ENCODE measurements around the gene ANK3.

ANK3 gene

GRCh38 chr10:60303778-60304177 is 85.9 kb downstream of the ANK3 start:
- Histone ChIP-seq H3K4me1 (ENCODE audit: control insufficient read depth, insufficient read depth, low read depth, low read length) (peaks cover 7% of the 10 kb centered on the region), H3K36me3 (ENCODE audit: control insufficient read depth in 1 of 2, insufficient read depth in 2 of 2, low read depth in 1 of 2, low read length in 2 of 2) (no peaks in the 10 kb centered on the region), H2BK5ac (ENCODE audit: low read depth, low read length, poor library complexity, severe bottlenecking) (no peak overlapping the region), H3K79me1 (replicated peaks; ENCODE audit: low read length, poor library complexity, severe bottlenecking) (peaks cover 8% of the 10 kb centered on the region), H3K4me2 (ENCODE audit: low read length, poor library complexity, severe bottlenecking) (no peak overlapping the region), H3K9me3 (ENCODE audit: control insufficient read depth, low read length) (no peaks in the 10 kb centered on the region), H3K14ac (ENCODE audit: low read length in 2 of 2) (no peak overlapping the region), H2BK12ac (ENCODE audit: low read length in 2 of 2) (no peak overlapping the region), H3K4ac (ENCODE audit: low read depth in 1 of 2, low read length in 2 of 2) (no peak overlapping the region), H3K18ac (ENCODE audit: low read depth in 1 of 2, low read length in 2 of 2) (no peak overlapping the region), H3K9ac (ENCODE audit: low read length) (no peak overlapping the region), H4K8ac (ENCODE audit: low read length) (no peak overlapping the region), H3K27ac (ENCODE audit: low read length, poor library complexity, severe bottlenecking) (no peak overlapping the region), H2BK15ac (ENCODE audit: low read depth, poor library complexity, severe bottlenecking) (no peak overlapping the region), H2BK120ac (ENCODE audit: low read depth, low read length) (no peak overlapping the region), H2AK5ac (ENCODE audit: low read length, severe bottlenecking) (no peak overlapping the region), H3K23ac (ENCODE audit: low read length in 2 of 2) (no peak overlapping the region), H3K27me3 (ENCODE audit: control insufficient read depth in 1 of 2, insufficient read depth in 1 of 2, low read length in 2 of 2) (no peaks in the 10 kb centered on the region), H4K91ac (ENCODE audit: low read length) (no peak overlapping the region), H2AFZ (ENCODE audit: low read depth, low read length) (no peak overlapping the region), H3K4me3 (ENCODE audit: insufficient read depth in 1 of 2, low read depth in 1 of 2, low read length in 2 of 2) (no peak overlapping the region)
- 100% methylated on average over 1 of the region's 1 CpG for WGBS
- DNase-seq = no peak

- Histone ChIP-seq H3K27me3 (ENCODE audit: control insufficient read depth in 1 of 2, insufficient read depth in 1 of 2, low read length in 2 of 2) (no peaks in the 10 kb centered on the region), H2AFZ (ENCODE audit: low read depth, low read length) (no peak overlapping the region), H3K4me2 (ENCODE audit: low read length, poor library complexity, severe bottlenecking) (no peak overlapping the region), H3K18ac (ENCODE audit: low read depth in 1 of 2, low read length in 2 of 2) (peak overlapping the region in 1 of 2 experiments; percentile 2), H3K23ac (ENCODE audit: low read length in 2 of 2) (no peak overlapping the region), H2BK15ac (ENCODE audit: low read depth, poor library complexity, severe bottlenecking) (no peak overlapping the region), H3K4me3 (ENCODE audit: insufficient read depth in 1 of 2, low read depth in 1 of 2, low read length in 2 of 2) (peak overlapping the region in 1 of 2 experiments; percentile 25), H2BK120ac (ENCODE audit: low read depth, low read length) (peak overlapping the region; percentile 1), H3K4ac (ENCODE audit: low read depth in 1 of 2, low read length in 2 of 2) (peak overlapping the region in 1 of 2 experiments; percentile 37), H2BK5ac (ENCODE audit: low read depth, low read length, poor library complexity, severe bottlenecking) (no peak overlapping the region), H4K91ac (ENCODE audit: low read length) (no peak overlapping the region), H3K4me1 (ENCODE audit: control insufficient read depth, insufficient read depth, low read depth, low read length) (peaks cover 5% of the 10 kb centered on the region), H3K9me3 (ENCODE audit: control insufficient read depth, low read length) (no peaks in the 10 kb centered on the region), H3K14ac (ENCODE audit: low read length in 2 of 2) (no peak overlapping the region), H2BK12ac (ENCODE audit: low read length in 2 of 2) (peak overlapping the region in 1 of 2 experiments; percentile 31), H3K36me3 (ENCODE audit: control insufficient read depth in 1 of 2, insufficient read depth in 2 of 2, low read depth in 1 of 2, low read length in 2 of 2) (no peaks in the 10 kb centered on the region), H3K79me1 (replicated peaks; ENCODE audit: low read length, poor library complexity, severe bottlenecking) (peaks cover 5% of the 10 kb centered on the region), H3K9ac (ENCODE audit: low read length) (no peak overlapping the region), H3K27ac (ENCODE audit: low read length, poor library complexity, severe bottlenecking) (peak overlapping the region; percentile 5), H4K8ac (ENCODE audit: low read length) (no peak overlapping the region), H2AK5ac (ENCODE audit: low read length, severe bottlenecking) (no peak overlapping the region)
- whole genome bisulfite sequencing = 47% methylated on average over 10 of the region's 11 CpGs
- peak; percentile 95 for DNase-seq
Observed at GRCh38 chr10:60299961-60300883, 89.5 kb downstream of the ANK3 start.

GRCh38 chr10:60299390-60299778 is 90.3 kb downstream of the ANK3 start:
- Histone ChIP-seq H3K18ac (ENCODE audit: low read depth in 1 of 2, low read length in 2 of 2) (no peak overlapping the region), H3K79me1 (replicated peaks; ENCODE audit: low read length, poor library complexity, severe bottlenecking) (peaks cover 3% of the 10 kb centered on the region), H2AK5ac (ENCODE audit: low read length, severe bottlenecking) (no peak overlapping the region), H2BK12ac (ENCODE audit: low read length in 2 of 2) (no peak overlapping the region), H4K91ac (ENCODE audit: low read length) (no peak overlapping the region), H3K27ac (ENCODE audit: low read length, poor library complexity, severe bottlenecking) (no peak overlapping the region), H3K9me3 (ENCODE audit: control insufficient read depth, low read length) (no peaks in the 10 kb centered on the region), H3K23ac (ENCODE audit: low read length in 2 of 2) (no peak overlapping the region), H3K27me3 (ENCODE audit: control insufficient read depth in 1 of 2, insufficient read depth in 1 of 2, low read length in 2 of 2) (no peaks in the 10 kb centered on the region), H2BK120ac (ENCODE audit: low read depth, low read length) (no peak overlapping the region), H3K4ac (ENCODE audit: low read depth in 1 of 2, low read length in 2 of 2) (no peak overlapping the region), H3K4me2 (ENCODE audit: low read length, poor library complexity, severe bottlenecking) (no peak overlapping the region), H2AFZ (ENCODE audit: low read depth, low read length) (no peak overlapping the region), H3K14ac (ENCODE audit: low read length in 2 of 2) (no peak overlapping the region), H3K4me1 (ENCODE audit: control insufficient read depth, insufficient read depth, low read depth, low read length) (no peaks in the 10 kb centered on the region), H2BK5ac (ENCODE audit: low read depth, low read length, poor library complexity, severe bottlenecking) (no peak overlapping the region), H3K4me3 (ENCODE audit: insufficient read depth in 1 of 2, low read depth in 1 of 2, low read length in 2 of 2) (no peak overlapping the region), H3K36me3 (ENCODE audit: control insufficient read depth in 1 of 2, insufficient read depth in 2 of 2, low read depth in 1 of 2, low read length in 2 of 2) (no peaks in the 10 kb centered on the region), H4K8ac (ENCODE audit: low read length) (no peak overlapping the region), H3K9ac (ENCODE audit: low read length) (no peak overlapping the region), H2BK15ac (ENCODE audit: low read depth, poor library complexity, severe bottlenecking) (no peak overlapping the region)
- DNase-seq = no peak
- WGBS = no CpG with 5 or more reads among the region's 1 CpG

- no peak for DNase-seq
- WGBS = 94% methylated on average over 5 of the region's 9 CpGs
Observed at GRCh38 chr10:60298408-60299389, 91.0 kb downstream of the ANK3 start.

More at GRCh38 chr10:60298408-60299389, 91.0 kb downstream of the ANK3 start:
- Histone ChIP-seq H2AFZ (ENCODE audit: low read depth, low read length) (no peak overlapping the region), H3K4me1 (ENCODE audit: control insufficient read depth, insufficient read depth, low read depth, low read length) (no peaks in the 10 kb centered on the region), H3K79me1 (replicated peaks; ENCODE audit: low read length, poor library complexity, severe bottlenecking) (peaks cover 3% of the 10 kb centered on the region), H3K9me3 (ENCODE audit: control insufficient read depth, low read length) (no peaks in the 10 kb centered on the region), H3K4ac (ENCODE audit: low read depth in 1 of 2, low read length in 2 of 2) (no peak overlapping the region), H3K14ac (ENCODE audit: low read length in 2 of 2) (no peak overlapping the region), H3K23ac (ENCODE audit: low read length in 2 of 2) (no peak overlapping the region), H2BK12ac (ENCODE audit: low read length in 2 of 2) (no peak overlapping the region), H3K9ac (ENCODE audit: low read length) (no peak overlapping the region), H3K4me2 (ENCODE audit: low read length, poor library complexity, severe bottlenecking) (no peak overlapping the region), H3K18ac (ENCODE audit: low read depth in 1 of 2, low read length in 2 of 2) (no peak overlapping the region), H2AK5ac (ENCODE audit: low read length, severe bottlenecking) (no peak overlapping the region), H3K27ac (ENCODE audit: low read length, poor library complexity, severe bottlenecking) (no peak overlapping the region), H2BK15ac (ENCODE audit: low read depth, poor library complexity, severe bottlenecking) (no peak overlapping the region), H3K4me3 (ENCODE audit: insufficient read depth in 1 of 2, low read depth in 1 of 2, low read length in 2 of 2) (no peak overlapping the region), H4K91ac (ENCODE audit: low read length) (no peak overlapping the region), H2BK120ac (ENCODE audit: low read depth, low read length) (no peak overlapping the region), H4K8ac (ENCODE audit: low read length) (no peak overlapping the region), H3K36me3 (ENCODE audit: control insufficient read depth in 1 of 2, insufficient read depth in 2 of 2, low read depth in 1 of 2, low read length in 2 of 2) (no peaks in the 10 kb centered on the region), H2BK5ac (ENCODE audit: low read depth, low read length, poor library complexity, severe bottlenecking) (no peak overlapping the region), H3K27me3 (ENCODE audit: control insufficient read depth in 1 of 2, insufficient read depth in 1 of 2, low read length in 2 of 2) (no peaks in the 10 kb centered on the region)

All from mesenchymal stem cell (in vitro differentiated cells and primary cell).